Gastroesophageal sphincter (tissue), 4 donors: ENCODE data around the gene ARHGAP22. TPM values are rescaled to one million over a fixed set of nuclear protein-coding genes. Genes with fewer than 3 reads are reported as not detected.

Source experiments
- ATAC-seq: fragments of 150-250 bp; one replicate; pipeline ENCODE4 v1.9.1; 2016; ENCODE audit warnings: mild to moderate bottlenecking, moderate library complexity
- H3K27ac ChIP-seq, 4 donors: fragments of 200-600 bp; sonication (generic) in 3 of 4; 1 replicate in 3 of 4; 2 replicates in 1 of 4; pipeline ENCODE4 v1.5.1; 2016 to 2019
- H3K27me3 ChIP-seq: fragments of 200-600 bp; sonication (generic); one replicate; pipeline ENCODE4 v1.5.1; 2019
- H3K36me3 ChIP-seq, 2 donors: fragments of 200-600 bp; sonication (generic); one replicate each; pipeline ENCODE4 v1.5.1; 2019; ENCODE audit warnings: control low read depth in 1 of 2
- H3K4me1 ChIP-seq, 3 donors: fragments of 200-600 bp; sonication (generic); 1 replicate in 2 of 3; 2 replicates in 1 of 3; pipeline ENCODE4 v1.5.1; 2016 to 2019; ENCODE audit warnings: control low read depth in 2 of 3
- H3K4me3 ChIP-seq, 2 donors: fragments of 200-600 bp; sonication (generic); one replicate each; pipeline ENCODE4 v1.5.1; 2019; ENCODE audit warnings: mild to moderate bottlenecking in 1 of 2, moderate library complexity in 1 of 2
- H3K9me3 ChIP-seq, 3 donors: fragments of 200-600 bp; sonication (generic); one replicate each; pipeline ENCODE4 v1.5.1; 2017 to 2019; ENCODE audit warnings: control low read depth in 2 of 3
- CTCF ChIP-seq, 4 experiments: fragments of 200-600 bp in 2 of 4; fragments of 450-650 bp in 2 of 4; sonication (generic) in 1 of 4; IDR thresholded peaks; one replicate each; pipeline ENCODE4 v1.5.1; 2017 to 2019; ENCODE audit warnings: antibody characterized with exemption in 4 of 4, mild to moderate bottlenecking in 2 of 4, moderate library complexity in 2 of 4
- EP300 ChIP-seq: sonication (generic); formaldehyde crosslinking; IDR thresholded peaks from one replicate; pipeline ENCODE4 v1.6.1; 2017; ENCODE audit warnings: antibody characterized with exemption, mild to moderate bottlenecking
- POLR2A ChIP-seq, 2 donors: fragments of 450-650 bp; IDR thresholded peaks; one replicate each; pipeline ENCODE4 v1.6.1; 2017; ENCODE audit warnings: antibody characterized with exemption in 2 of 2, mild to moderate bottlenecking in 2 of 2, moderate library complexity in 1 of 2
- POLR2AphosphoS5 ChIP-seq: sonication (generic); formaldehyde crosslinking; IDR thresholded peaks from one replicate; pipeline ENCODE4 v1.6.1; 2017; ENCODE audit warnings: antibody characterized with exemption
- WGBS, 2 donors: methylation state at CpG; one replicate each; pipeline ENCODE4 v1.1.5; 2018; ENCODE audit warnings: low coverage in 1 of 2; 5-methylcytosine and 5-hydroxymethylcytosine counted together
- total RNA-seq, 4 donors: library from RNA; depleted of rRNA; stranded (reverse); fragments of >200 nt; gene quantifications; one replicate each; pipeline ENCODE4 v1.1.0, GENCODE V29; 2016

Gene ARHGAP22
- total RNA-seq, 4 donors from 2014 or later: 4.2 to 5.8 (median 5.1) TPM

DNA sequence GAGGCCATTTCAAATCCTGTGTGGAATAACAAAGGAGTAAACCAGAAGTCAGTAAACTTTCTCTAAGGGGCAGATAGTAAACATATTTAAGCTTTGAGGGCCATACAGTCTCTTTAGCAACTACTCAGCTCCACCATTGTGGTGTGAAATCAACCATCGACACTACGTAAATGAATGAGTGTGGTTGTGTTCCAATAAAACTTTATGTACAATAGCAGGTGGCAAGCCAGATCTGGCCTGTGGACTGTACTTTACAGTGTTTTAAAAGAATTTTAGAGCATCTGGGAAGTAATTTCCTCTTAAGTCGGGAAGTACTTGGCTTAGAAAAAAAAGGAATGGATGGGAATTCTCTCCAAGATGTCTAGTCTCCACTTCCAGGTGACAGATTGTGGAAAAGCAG, 71.3 kb downstream of the ARHGAP22 start:
- no peak for ATAC-seq
- Histone ChIP-seq H3K27me3 (no peaks in the 10 kb centered on the region), H3K4me3 (no peak overlapping the region), H3K4me1 (no peaks in the 10 kb centered on the region), H3K36me3 (no peaks in the 10 kb centered on the region), H3K9me3 (no peaks in the 10 kb centered on the region), H3K27ac (no peak overlapping the region)
- TF ChIP-seq CTCF (IDR thresholded peaks at IDR 0.05) (no peak), POLR2AphosphoS5 (no peak), EP300 (no peak), POLR2A (IDR thresholded peaks at IDR 0.05) (no peak)
- 76 to 80% methylated on average over 2 to 3 of the region's 3 CpGs for WGBS, 2 donors

DNA sequence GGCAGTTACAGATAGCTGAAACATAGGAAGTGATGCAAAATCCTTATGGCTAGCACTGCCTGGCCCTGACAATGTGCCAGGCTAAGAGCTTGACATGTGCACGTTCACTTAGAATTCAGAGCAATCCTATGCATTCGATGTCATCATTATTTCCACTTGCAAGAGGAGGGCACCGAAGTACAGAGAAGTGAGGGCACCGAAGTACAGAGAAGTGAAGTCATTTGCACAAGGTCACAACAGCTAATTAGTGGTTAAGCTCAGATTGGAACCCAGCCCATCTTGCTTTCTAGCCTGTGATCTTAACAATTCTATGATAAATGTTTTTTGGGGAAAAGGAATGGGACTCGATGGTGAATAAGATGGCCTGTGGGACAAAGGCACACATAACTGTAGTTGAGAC, 73.4 kb downstream of the ARHGAP22 start:
- H3K27ac ChIP-seq: no peak overlapping the region
- H3K9me3 ChIP-seq: no peaks in the 10 kb centered on the region
- 83 to 86% methylated on average over 1 to 5 of the region's 5 CpGs for whole genome bisulfite sequencing, 2 donors
- no peak for ATAC-seq
- no peaks in the 10 kb centered on the region for H3K27me3 ChIP-seq
- peaks cover 0 to 6% (median 2%) of the 10 kb centered on the region in 3 donors for H3K4me1 ChIP-seq
- TF ChIP-seq CTCF (IDR thresholded peaks at IDR 0.05): no peak
- TF ChIP-seq POLR2AphosphoS5: no peak
- TF ChIP-seq EP300: no peak
- TF ChIP-seq POLR2A (IDR thresholded peaks at IDR 0.05): no peak
- H3K36me3 ChIP-seq: no peaks in the 10 kb centered on the region
- no peak overlapping the region for H3K4me3 ChIP-seq

DNA sequence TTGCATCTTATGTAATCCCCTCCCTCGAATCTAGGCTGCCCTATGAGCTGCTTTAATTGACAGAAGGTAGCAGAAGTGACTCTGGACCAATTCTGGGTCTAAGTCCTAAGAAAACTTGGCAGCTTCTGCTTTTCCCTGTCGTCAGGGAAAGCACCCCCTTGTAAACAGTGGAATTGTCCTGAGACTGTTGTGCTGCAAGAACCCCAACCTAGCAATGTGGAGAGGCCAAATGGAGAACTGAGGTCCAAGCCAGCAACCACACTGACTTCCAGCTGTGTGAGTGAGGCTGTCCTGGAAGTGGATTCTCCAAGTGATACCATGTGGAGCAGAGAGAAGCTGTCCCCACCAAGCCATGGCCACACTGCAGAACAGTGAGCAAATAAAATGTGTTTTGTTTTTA, 75.5 kb downstream of the ARHGAP22 start:
- no peak overlapping the region for H3K27ac ChIP-seq
- H3K4me3 ChIP-seq: no peak overlapping the region
- 50 to 71% methylated on average over 1 of the region's 2 CpGs for WGBS, 2 donors
- no peaks in the 10 kb centered on the region for H3K9me3 ChIP-seq
- peaks cover 0 to 13% (median 3%) of the 10 kb centered on the region in 3 donors for H3K4me1 ChIP-seq
- no peak for ATAC-seq
- TF ChIP-seq POLR2A (IDR thresholded peaks at IDR 0.05) (no peak), POLR2AphosphoS5 (no peak), CTCF (IDR thresholded peaks at IDR 0.05) (no peak), EP300 (no peak)
- H3K36me3 ChIP-seq: no peaks in the 10 kb centered on the region
- H3K27me3 ChIP-seq: no peaks in the 10 kb centered on the region

- no peak overlapping the region for H3K4me3 ChIP-seq
- ATAC-seq: no peak
- no peaks in the 10 kb centered on the region for H3K36me3 ChIP-seq
- H3K27ac ChIP-seq: no peak overlapping the region
- WGBS, 2 donors: 100% methylated on average over 1 of the region's 1 CpG; no CpG with 5 or more reads in 1 of the 2 donors
- no peak for TF ChIP-seq CTCF (IDR thresholded peaks at IDR 0.05)
- TF ChIP-seq EP300: no peak
- no peak for TF ChIP-seq POLR2A (IDR thresholded peaks at IDR 0.05)
- TF ChIP-seq POLR2AphosphoS5: no peak
- H3K9me3 ChIP-seq: no peaks in the 10 kb centered on the region
- H3K4me1 ChIP-seq: peaks cover 0 to 29% (median 10%) of the 10 kb centered on the region in 3 donors
- no peaks in the 10 kb centered on the region for H3K27me3 ChIP-seq
These were observed 77.1 kb downstream of the ARHGAP22 start for GRCh38 chr10:48527756-48528155.

GRCh38 chr10:48526846-48527505, 77.9 kb downstream of the ARHGAP22 start:
- Histone ChIP-seq H3K4me3 (no peak overlapping the region), H3K27ac (peak overlapping the region in 2 of 4 donors; percentile 48 to 72), H3K27me3 (no peaks in the 10 kb centered on the region), H3K9me3 (no peaks in the 10 kb centered on the region), H3K4me1 (peaks cover 0 to 37% (median 10%) of the 10 kb centered on the region in 3 donors), H3K36me3 (no peaks in the 10 kb centered on the region)
- no peak for TF ChIP-seq CTCF (IDR thresholded peaks at IDR 0.05)
- no peak for TF ChIP-seq EP300
- TF ChIP-seq POLR2A (IDR thresholded peaks at IDR 0.05): no peak
- no peak for TF ChIP-seq POLR2AphosphoS5
- ATAC-seq: no peak
- 88 to 91% methylated on average over 1 to 2 of the region's 2 CpGs for WGBS, 2 donors
